Measurements from ENCODE around the gene TAF15. TPM values are rescaled to one million over a fixed set of nuclear protein-coding genes. Genes with fewer than 3 reads are reported as not detected.
A peak's percentile ranks its signal among the peaks of the same experiment; 100 is the strongest.

Gene TAF15
- total and polyA plus RNA-seq, 10 of the 15 experiments (the other 5 are each of a cell fraction or from before 2014, with no cell fraction given), result 9.5 to 259 (median 40.4) TPM

DNA sequence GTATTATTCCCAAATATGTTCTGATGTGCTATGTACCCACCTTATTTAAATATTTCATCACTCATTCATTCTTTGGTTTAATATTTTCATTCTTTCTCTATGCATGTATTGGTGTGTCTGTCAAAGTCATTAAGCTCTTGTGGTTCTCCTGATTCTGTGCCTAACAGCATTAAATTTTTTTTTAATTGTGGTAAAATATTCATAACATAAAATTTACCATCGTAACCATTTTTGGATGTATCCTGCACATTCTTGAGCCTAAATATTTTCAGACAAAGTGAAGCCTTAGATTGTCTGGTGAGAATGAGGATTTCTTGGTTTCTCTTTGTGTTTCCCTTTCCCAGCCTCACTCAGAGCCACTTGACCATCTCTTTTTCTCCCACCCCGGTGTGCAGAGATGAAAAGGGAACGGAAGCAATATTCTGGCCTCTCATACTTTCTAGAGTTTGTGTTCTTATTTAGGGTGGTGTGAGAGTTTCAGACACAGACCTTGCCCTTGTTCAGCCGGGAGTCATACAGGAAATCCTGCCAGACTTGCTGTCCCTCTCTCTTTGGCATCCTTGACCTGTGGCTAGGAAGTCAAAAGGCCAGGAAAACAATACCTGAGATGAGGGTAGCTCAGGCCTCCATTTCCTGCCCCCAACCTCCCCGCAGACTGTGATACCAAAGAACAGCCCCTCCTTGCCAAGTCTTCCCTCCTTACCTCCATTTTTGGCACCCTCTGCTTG is 66.0 kb downstream of the TAF15 start:
- no peak overlapping the region for H3K9ac ChIP-seq (ENCODE audit: control insufficient read depth, insufficient read depth, low read length)
- peak overlapping the region; percentile 34; the same call in 1 of the 2 replicates for H3K27ac ChIP-seq (ENCODE audit: control insufficient read depth, insufficient read depth)
- no peaks in the 10 kb centered on the region for H4K20me1 ChIP-seq (ENCODE audit: control insufficient read depth, insufficient read depth)
- no peaks in the 10 kb centered on the region for H3K36me3 ChIP-seq (ENCODE audit: control insufficient read depth in 2 of 2, insufficient read depth in 2 of 2, low read length in 1 of 2)
- 9% methylated on average over 5 of the region's 5 CpGs for WGBS (ENCODE audit: insufficient coverage, insufficient replicate concordance, low lambda C conversion rate, missing lambda C conversion rate)
- CTCF ChIA-PET, result interaction anchor here (0.6 to 2.5 kb wide), 9 partner anchors 26 to 134 kb away, joined by 3 to 11 read pairs (median 3); partner anchors contain the start of gene TAF15
- no peaks in the 10 kb centered on the region for H3K79me2 ChIP-seq (ENCODE audit: control insufficient read depth, insufficient read depth, low read length)
- ATAC-seq (peak; percentile 10), DNase-seq (ENCODE audit: low read depth, low spot score) (peak; percentile 62), FAIRE-seq (no peak)
- no peak overlapping the region for H3K4me3 ChIP-seq
- BruUV-seq (replicated peaks), result no TSS peak
- RAD21 ChIA-PET (ENCODE audit: unreplicated experiment), result interaction anchor here (1.1 to 7.0 kb wide), 2 partner anchors 17 to 26 kb away, joined by 6 to 125 read pairs; no protein-coding TSS in a partner anchor
- SMC1A ChIA-PET (ENCODE audit: uncharacterized antibody, unreplicated experiment), result interaction anchor here (1.0 to 14.1 kb wide), 12 partner anchors 9 to 207 kb away, joined by 3 to 155 read pairs (median 6); no protein-coding TSS in a partner anchor
- no peaks in the 10 kb centered on the region for H3K27me3 ChIP-seq (replicated peaks in 1 of 2; ENCODE audit: control insufficient read depth in 2 of 2, insufficient read depth in 2 of 2, low read length in 1 of 2)
- peak overlapping the region; percentile 46; the same call in 1 of the 2 replicates for H3K4me2 ChIP-seq (ENCODE audit: control insufficient read depth, insufficient read depth)
- H2AFZ ChIP-seq (ENCODE audit: control insufficient read depth, low read depth, low read length), result peak overlapping the region; percentile 53
- H3K9me3 ChIP-seq (replicated peaks; ENCODE audit: control insufficient read depth, insufficient read depth, low read length), result no peaks in the 10 kb centered on the region
- in situ Hi-C loops (cut with MboI), result no loop called here
- POLR2A ChIA-PET, result interaction anchor here (1.2 to 3.4 kb wide), 4 partner anchors 12 to 65 kb away, joined by 3 to 33 read pairs (median 4); no protein-coding TSS in a partner anchor
- H3K4me1 ChIP-seq (ENCODE audit: control insufficient read depth, insufficient read depth, low read length), result peaks cover 22% of the 10 kb centered on the region
- intact Hi-C loops (cut with micrococcal nuclease; ENCODE audit: unreplicated experiment), result no loop called here
- TF ChIP-seq ZNF622 (IDR thresholded peaks at IDR 0.05) (no peak), SREBF2 (IDR thresholded peaks at IDR 0.05; ENCODE audit: low read length) (no peak), GATAD2B (conservative IDR thresholded peaks at IDR 0.05; ENCODE audit: low read depth) (no peak), JUND (IDR thresholded peaks at IDR 0.05; ENCODE audit: low read depth, low read length) (no peak), CBX3 (IDR thresholded peaks at IDR 0.05; ENCODE audit: borderline replicate concordance, low read depth) (no peak), KLF5 (IDR thresholded peaks at IDR 0.05; ENCODE audit: partially characterized antibody) (no peak)
- TF ChIP-seq, protein P1, sequence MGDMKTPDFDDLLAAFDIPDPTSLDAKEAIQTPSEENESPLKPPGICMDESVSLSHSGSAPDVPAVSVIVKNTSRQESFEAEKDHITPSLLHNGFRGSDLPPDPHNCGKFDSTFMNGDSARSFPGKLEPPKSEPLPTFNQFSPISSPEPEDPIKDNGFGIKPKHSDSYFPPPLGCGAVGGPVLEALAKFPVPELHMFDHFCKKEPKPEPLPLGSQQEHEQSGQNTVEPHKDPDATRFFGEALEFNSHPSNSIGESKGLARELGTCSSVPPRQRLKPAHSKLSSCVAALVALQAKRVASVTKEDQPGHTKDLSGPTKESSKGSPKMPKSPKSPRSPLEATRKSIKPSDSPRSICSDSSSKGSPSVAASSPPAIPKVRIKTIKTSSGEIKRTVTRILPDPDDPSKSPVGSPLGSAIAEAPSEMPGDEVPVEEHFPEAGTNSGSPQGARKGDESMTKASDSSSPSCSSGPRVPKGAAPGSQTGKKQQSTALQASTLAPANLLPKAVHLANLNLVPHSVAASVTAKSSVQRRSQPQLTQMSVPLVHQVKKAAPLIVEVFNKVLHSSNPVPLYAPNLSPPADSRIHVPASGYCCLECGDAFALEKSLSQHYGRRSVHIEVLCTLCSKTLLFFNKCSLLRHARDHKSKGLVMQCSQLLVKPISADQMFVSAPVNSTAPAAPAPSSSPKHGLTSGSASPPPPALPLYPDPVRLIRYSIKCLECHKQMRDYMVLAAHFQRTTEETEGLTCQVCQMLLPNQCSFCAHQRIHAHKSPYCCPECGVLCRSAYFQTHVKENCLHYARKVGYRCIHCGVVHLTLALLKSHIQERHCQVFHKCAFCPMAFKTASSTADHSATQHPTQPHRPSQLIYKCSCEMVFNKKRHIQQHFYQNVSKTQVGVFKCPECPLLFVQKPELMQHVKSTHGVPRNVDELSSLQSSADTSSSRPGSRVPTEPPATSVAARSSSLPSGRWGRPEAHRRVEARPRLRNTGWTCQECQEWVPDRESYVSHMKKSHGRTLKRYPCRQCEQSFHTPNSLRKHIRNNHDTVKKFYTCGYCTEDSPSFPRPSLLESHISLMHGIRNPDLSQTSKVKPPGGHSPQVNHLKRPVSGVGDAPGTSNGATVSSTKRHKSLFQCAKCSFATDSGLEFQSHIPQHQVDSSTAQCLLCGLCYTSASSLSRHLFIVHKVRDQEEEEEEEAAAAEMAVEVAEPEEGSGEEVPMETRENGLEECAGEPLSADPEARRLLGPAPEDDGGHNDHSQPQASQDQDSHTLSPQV (IDR thresholded peaks at IDR 0.05), result no peak
- TF ChIP-seq, protein P2, sequence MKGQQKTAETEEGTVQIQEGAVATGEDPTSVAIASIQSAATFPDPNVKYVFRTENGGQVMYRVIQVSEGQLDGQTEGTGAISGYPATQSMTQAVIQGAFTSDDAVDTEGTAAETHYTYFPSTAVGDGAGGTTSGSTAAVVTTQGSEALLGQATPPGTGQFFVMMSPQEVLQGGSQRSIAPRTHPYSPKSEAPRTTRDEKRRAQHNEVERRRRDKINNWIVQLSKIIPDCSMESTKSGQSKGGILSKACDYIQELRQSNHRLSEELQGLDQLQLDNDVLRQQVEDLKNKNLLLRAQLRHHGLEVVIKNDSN (IDR thresholded peaks at IDR 0.05; ENCODE audit: borderline replicate concordance, extremely low read length, insufficient read depth, low read depth, low read length), result no peak
- TF ChIP-seq, protein P3, sequence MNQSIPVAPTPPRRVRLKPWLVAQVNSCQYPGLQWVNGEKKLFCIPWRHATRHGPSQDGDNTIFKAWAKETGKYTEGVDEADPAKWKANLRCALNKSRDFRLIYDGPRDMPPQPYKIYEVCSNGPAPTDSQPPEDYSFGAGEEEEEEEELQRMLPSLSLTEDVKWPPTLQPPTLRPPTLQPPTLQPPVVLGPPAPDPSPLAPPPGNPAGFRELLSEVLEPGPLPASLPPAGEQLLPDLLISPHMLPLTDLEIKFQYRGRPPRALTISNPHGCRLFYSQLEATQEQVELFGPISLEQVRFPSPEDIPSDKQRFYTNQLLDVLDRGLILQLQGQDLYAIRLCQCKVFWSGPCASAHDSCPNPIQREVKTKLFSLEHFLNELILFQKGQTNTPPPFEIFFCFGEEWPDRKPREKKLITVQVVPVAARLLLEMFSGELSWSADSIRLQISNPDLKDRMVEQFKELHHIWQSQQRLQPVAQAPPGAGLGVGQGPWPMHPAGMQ (IDR thresholded peaks at IDR 0.05; ENCODE audit: borderline replicate concordance), result no peak
- TF ChIP-seq, protein P4, sequence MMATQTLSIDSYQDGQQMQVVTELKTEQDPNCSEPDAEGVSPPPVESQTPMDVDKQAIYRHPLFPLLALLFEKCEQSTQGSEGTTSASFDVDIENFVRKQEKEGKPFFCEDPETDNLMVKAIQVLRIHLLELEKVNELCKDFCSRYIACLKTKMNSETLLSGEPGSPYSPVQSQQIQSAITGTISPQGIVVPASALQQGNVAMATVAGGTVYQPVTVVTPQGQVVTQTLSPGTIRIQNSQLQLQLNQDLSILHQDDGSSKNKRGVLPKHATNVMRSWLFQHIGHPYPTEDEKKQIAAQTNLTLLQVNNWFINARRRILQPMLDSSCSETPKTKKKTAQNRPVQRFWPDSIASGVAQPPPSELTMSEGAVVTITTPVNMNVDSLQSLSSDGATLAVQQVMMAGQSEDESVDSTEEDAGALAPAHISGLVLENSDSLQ (IDR thresholded peaks at IDR 0.05), result no peak; the same call in 1 of the 2 replicates

Data from GM12878 (cell line).